Right kidney (tissue), 9 donors: ENCODE results near the gene NDP.

Source experiments
- DNase-seq: peaks from one replicate; pipeline ENCODE4 v3.0.0-alpha.2; 2016
- long read RNA-seq, 8 donors: transcript quantifications; one replicate each; lab custom pipeline, GENCODE V29; 2026

The NDP gene
- long read RNA-seq, donor 1, partial matches to known transcripts: 0 of 1 reads
- long read RNA-seq, donor 1, other reads (novel, unspliced or antisense): 0 of 1 reads
- long read RNA-seq, donor 2: 0 reads
- long read RNA-seq, donor 3, partial matches to known transcripts: 0 of 1 reads
- long read RNA-seq, donor 3, other reads (novel, unspliced or antisense): 0 of 1 reads
- long read RNA-seq, donor 4: 0 reads
- long read RNA-seq, donor 5, partial matches to known transcripts: 0 of 2 reads
- long read RNA-seq, donor 5, other reads (novel, unspliced or antisense): 0 of 2 reads
- long read RNA-seq, donor 6, partial matches to known transcripts: 0 of 2 reads
- long read RNA-seq, donor 6, other reads (novel, unspliced or antisense): 0 of 2 reads
- long read RNA-seq, donor 7, partial matches to known transcripts: 0 of 1 reads
- long read RNA-seq, donor 7, other reads (novel, unspliced or antisense): 0 of 1 reads
- long read RNA-seq, donor 8, partial matches to known transcripts: 0 of 1 reads
- long read RNA-seq, donor 8, other reads (novel, unspliced or antisense): 0 of 1 reads

DNA sequence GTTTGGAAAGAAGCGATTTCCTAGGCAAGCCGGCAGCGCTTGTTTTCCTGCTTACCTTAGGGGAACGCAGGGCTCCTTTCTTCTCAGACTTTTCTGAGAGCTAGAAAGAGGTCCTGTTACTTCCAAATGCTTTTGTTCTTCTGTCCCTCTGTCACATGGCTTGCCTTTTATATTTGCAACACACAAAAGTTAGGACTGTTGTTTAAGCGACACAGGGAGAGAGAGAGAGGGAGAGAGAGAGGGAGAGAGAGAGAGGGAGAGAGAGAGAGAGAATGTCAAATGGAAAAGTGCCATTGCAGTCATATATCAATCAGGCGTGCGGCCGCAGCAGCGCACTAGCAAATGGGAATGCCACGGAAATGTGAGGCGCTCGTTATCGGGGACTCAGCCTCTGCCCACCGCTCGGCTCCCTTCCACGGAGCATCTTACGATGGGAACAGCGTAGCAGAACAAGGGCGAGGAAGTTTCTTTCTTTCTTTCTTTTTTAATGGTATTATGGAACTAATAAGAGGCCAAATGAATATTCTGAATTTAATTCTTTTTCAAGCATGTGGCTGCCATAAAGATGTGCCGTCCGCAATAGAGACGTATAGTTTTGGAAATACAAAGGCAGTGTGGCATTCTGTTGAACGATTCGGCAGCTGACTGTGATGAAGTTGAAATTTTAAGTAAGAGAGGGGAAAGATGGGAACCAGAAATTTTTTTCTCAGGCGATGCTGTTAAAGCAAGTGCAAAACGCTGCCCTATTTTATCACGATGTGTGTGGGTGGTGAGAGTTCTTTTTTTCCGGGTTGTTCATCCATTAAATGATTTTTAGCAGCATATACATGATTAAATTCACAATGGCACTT lies at the start of gene NDP:
NDP (minus strand) TSS at position 142 of the 851 bp plus-strand sequence. CDS start 14,745 bp downstream, outside the sequence.
- peak; percentile 21 for DNase-seq

DNA sequence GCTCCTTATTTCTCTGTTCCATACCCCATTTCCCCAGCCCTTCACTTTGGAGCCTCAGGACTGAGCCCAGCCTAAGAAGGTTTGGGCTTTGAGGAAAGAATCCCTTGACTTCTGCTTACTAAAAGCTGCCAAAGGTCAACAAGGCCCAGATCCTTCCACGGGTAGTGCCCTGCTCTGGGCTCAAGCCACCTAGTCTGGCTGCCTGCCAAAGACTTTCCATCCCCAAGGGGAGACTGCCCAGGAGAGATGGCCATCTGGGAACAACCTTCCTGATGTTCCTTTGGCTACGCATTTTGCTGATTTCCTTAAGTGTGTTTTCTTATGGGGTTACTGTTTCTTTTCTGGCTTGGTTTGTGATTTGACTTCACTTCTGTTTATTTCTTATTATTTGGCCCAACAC lies 49.8 kb upstream of the NDP start:
- no peak for DNase-seq

DNA sequence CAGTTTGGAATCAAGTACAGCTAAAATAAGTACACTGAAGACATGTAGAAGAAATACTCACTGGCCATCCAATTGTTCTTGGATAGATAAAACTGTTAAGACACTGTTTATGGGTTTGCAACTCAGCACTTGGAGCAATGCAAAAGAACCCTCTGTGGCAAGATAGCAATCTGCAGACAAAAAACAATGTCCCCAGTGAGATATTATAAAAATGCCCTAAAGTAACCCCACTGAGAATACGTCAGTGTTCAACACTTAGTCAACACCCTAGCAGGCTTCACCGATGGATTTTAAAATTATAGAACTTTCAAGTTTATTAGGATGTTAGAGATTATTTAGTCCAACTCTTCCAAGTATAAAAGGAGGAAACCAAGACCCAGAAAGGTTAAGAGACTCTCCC lies 47.5 kb upstream of the NDP start:
- DNase-seq: no peak

DNA sequence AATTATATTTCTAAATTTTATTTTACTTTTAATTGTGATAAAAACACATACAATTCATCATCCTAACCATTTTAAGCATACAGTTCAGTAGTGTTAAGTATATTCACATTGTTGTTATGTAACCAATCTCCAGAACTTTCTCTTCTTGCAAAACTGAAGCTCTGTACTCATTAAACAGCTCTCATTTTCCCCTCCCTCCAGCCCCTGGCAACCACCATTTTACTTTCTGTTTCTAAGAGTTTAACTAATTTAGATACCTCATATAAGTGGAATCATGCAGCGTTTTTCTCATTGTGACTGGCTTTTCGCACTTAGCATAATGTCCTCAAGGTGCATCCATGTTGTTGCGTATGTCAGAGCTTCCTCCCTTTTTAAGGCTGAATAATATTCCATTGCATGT lies 46.7 kb upstream of the NDP start:
- DNase-seq: no peak

- no peak for DNase-seq
These were observed 44.5 kb upstream of the NDP start for GRCh38 chrX:44017676-44018075.

DNA sequence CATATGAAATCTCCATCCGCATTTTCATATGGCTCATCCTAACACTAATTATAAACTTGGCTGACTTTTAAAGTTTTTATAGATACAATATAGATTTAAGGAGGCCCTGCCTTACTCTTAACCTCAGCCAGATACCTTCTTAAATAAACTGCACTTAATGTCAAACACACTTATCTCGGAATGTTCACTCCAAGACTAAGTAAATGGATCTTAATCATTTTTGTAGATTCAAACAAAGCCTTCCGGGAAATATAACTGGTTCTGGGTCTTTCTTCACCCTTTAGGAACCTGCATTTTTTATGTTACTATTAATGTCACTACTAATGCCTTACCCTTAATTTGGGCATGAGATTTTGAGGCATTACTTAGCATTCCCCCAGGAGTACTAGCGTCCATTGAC lies 43.7 kb upstream of the NDP start:
- DNase-seq: no peak

GRCh38 chrX:44012484-44013096 lies 39.4 kb upstream of the NDP start:
- DNase-seq: no peak

DNA sequence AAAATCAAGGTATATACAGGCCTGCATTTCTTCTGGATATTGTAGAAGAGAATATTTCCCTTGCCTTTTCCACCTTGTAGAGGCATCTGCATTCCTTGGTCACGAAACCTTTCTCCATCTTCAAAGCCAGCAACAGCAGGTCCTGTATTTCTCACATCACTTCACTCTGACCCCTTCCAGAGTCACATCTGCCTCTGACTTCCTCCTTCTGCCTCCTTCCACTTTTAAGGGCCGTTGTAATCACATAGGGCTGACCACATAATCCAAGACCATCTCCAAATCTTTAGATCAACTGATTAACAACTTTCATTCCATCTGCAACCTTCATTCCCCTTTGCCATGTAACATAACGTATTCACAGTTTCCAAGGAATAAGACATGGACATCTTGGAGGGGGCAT lies 38.3 kb upstream of the NDP start:
- no peak for DNase-seq

DNA sequence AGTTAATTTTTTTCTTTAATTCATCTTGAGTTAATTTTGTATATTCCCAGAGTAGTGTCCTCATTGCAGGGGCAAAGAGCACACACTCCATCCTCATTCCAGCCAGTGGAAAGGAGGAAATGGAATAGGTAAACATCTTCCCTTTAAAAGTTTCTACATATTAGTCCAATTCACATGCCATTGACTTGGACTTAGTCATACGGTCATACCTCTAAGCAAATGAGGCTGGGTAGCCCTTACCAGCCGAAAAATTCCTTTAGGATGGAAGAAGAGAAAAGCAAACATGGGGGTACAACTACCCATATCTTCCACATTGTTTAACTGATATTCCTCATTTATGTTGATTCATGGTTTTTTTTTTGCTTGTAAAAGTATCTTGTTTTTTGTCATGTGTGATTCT lies 37.4 kb upstream of the NDP start:
- DNase-seq: no peak

DNA sequence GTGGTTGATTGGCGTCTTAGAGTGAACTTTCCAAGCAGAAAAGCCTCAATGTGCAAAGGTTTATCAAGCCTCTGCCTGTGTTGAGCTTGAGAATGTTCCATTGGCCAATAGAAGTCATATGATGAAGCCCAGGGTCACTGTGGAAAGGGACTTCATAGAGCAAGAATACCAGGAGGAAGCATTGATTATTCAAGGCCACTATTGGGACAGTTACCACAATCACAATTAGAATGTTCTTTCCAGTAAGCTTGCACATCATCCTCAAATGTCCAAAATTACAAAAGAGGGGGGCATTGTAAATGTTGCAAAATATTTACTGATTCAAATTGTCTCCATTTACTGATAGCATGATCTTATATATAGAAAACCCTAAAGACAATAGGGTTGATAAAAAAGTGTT lies 32.9 kb upstream of the NDP start:
- no peak for DNase-seq

- no peak for DNase-seq
These were observed 30.8 kb upstream of the NDP start for GRCh38 chrX:44003975-44004374.

DNA sequence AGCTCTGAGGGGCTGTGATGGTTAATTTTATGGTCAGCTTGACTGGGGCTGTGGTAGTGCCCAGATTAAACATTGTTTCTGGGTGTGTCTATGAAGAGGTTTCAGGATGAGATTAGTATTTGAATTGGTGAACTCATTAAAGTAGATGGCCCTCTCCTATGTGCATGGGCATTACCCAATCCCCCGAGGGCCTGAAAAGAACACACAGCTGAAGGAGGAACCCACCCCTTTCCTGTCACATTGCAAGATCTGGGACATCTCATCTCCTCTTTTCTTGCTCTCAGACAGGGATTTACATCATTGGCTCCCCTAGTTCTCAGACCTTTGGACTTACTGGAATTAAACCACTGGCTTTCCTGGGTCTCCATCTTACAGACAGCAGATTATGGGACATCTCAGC lies 29.4 kb upstream of the NDP start:
- no peak for DNase-seq

DNA sequence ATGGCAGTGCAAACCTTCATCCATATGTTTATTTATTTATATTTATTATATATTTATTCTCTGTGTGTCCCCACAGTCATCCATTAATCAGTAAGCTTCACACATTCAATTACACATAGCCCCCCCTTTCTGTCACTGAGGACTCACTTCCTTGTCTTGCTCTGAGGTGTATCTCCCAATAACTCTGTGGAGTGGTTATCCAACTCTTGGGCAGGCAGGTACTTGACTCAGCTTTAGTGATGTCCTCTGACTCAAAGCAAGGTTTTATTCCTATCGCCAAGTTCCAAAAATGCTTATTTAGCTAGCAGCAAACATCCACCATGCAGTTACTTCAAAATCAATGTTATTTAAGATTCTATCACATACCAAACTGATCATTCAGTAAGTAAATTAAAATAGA lies 25.2 kb upstream of the NDP start:
- no peak for DNase-seq

GRCh38 chrX:43996491-43996890 lies 23.3 kb upstream of the NDP start:
- no peak for DNase-seq

DNA sequence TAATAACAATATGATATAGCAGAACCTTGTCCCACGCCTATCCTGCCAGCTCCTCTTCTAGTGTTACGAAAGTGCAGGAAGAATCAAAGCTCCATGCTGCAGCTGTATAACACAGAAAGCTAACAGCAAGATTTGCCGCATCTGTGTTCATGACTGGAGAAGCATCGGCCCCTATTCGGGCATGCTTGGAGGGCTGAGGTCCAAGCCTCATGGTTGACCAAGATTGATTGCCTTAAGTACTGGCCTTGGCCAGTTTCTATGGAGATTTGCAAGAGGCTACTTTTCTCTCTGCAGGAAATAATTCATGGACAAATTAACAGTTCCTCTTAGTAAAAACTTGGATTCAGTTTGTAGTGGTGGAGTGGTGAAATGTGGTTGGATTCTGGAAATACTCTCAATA lies 12.9 kb upstream of the NDP start:
- DNase-seq: no peak

DNA sequence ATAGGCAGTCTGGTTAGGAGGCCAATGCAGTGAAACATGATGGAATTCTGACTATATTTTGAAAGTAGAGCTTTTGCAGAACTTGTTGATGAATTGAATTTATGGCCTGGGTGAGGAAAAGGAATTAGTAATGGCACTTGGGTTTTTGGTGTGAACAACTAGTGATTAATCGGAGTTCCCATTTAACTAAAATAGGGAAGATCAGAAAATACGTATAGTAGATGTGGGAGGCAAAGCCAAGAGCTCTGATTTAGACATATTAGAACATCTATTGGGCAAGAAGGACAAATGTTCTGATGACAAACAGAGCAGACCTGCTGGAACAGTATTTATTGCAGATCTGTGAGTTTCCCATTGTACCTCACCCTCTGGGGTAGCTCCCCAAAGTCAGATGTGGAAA lies 12.3 kb upstream of the NDP start:
- DNase-seq: no peak

GRCh38 chrX:43978226-43978625 lies 5.0 kb upstream of the NDP start:
- no peak for DNase-seq

- DNase-seq: no peak
These were observed 3.0 kb upstream of the NDP start for GRCh38 chrX:43976205-43976604.

DNA sequence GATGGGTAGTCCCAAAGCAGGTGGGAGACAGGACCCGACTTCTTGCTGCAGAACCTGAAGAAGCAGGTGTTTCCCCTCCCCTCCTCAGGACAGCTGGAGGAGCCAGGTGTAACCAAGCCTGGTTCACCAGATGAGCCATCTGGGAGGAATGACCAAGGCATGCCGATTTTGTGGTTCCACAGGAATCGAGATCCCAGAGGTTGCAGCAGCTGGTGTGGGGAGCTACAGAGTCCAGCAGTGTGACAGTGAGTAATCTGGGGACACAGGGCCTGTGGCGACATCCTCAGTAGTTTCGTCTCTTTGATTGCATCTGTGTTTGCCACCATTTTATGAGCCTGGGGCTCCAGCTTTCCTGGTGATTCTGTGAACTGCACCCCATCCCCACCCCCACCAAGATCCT lies 2.6 kb upstream of the NDP start:
- DNase-seq: no peak

- DNase-seq: no peak
These were observed 1.7 kb upstream of the NDP start for GRCh38 chrX:43974741-43975465.

- DNase-seq: no peak
These were observed 898 bp upstream of the NDP start for GRCh38 chrX:43974100-43974475.
